Pancreas (tissue), 10 donors: ENCODE data around the gene CACNA2D3. TPM values are rescaled to one million over a fixed set of nuclear protein-coding genes. Genes with fewer than 3 reads are reported as not detected.

Experiments
- ATAC-seq, 4 donors: fragments of 200-7000 bp; cut with Tn5 transposase; one replicate each; pipeline versions ENCODE4 v1.8.0 to v1.9.1; 2020; ENCODE audit warnings: mild to moderate bottlenecking in 4 of 4, moderate library complexity in 4 of 4
- DNase-seq, 6 donors: peaks; one replicate each; pipeline ENCODE4 v3.0.0-alpha.2; 2020
- FAIRE-seq: peaks from 2 replicates; lab custom pipeline; 2012; peaks lifted over from hg19 to GRCh38; lab: Jason Lieb, UNC
- H3K27ac ChIP-seq, 4 donors: fragments of 200-600 bp; sonication (generic); 1 replicate in 3 of 4; 2 replicates in 1 of 4; pipeline versions ENCODE4 v1.5.0 to v1.8.0; 2020
- H3K27me3 ChIP-seq, 4 donors: fragments of 200-600 bp; one replicate each; pipeline ENCODE4 v1.8.0; 2021
- H3K36me3 ChIP-seq, 3 donors: fragments of 200-600 bp; sonication (generic) in 1 of 3; one replicate each; pipeline versions ENCODE4 v1.5.0 to v1.8.0; 2020 to 2021
- H3K4me1 ChIP-seq, 3 donors: fragments of 200-600 bp; one replicate each; pipeline ENCODE4 v1.8.0; 2021
- H3K4me3 ChIP-seq, 4 donors: fragments of 200-600 bp; sonication (generic) in 2 of 4; one replicate each; pipeline versions ENCODE4 v1.5.0 to v1.8.0; 2020 to 2021
- H3K9me3 ChIP-seq, 4 donors: fragments of 200-600 bp; one replicate each; pipeline ENCODE4 v1.8.0; 2021
- WGBS, 2 donors: extraction: QIAGEN DNeasy Blood & Tissue Kit; methylation state at CpG; one replicate each; pipeline ENCODE4 v1.1.7; 2013; 5-methylcytosine and 5-hydroxymethylcytosine counted together
- intact Hi-C, 3 donors: fragments of 100-400 bp; cut with DNase I; formaldehyde crosslinking; loops; one replicate each; pipeline versions ENCODE4 v1.11.1 to v1.14.2; 2022
- polyA plus RNA-seq, 2 donors: library from polyadenylated mRNA; stranded (reverse); fragments of 200-250 nt; gene quantifications; one replicate each; pipeline ENCODE4 v1.2.3, GENCODE V29; 2013
- total RNA-seq, 6 donors: library from RNA; stranded (reverse); fragmentation: NEBNext Ultra II Directional in 4 of 6; extraction: Animal tissue kit (Norgen Biotek cat#: 25700) in 4 of 6; gene quantifications; one replicate each; pipeline versions ENCODE4 v1.2.1 to v1.2.4, GENCODE V29; 2021 to 2023
- TF ChIP-seq, protein P1 (sequence below), 4 donors: fragments of 200-600 bp; sonication (generic) in 3 of 4; IDR thresholded peaks; one replicate each; pipeline versions ENCODE4 v1.5.0 to v1.8.0; 2021; ENCODE audit warnings: antibody characterized with exemption in 4 of 4
- donor health status: healthy with polysubstance abuse.
- donor health status: DM: no; HTN: no; CAD: no; lungs with moderate emphysema.
- donor health status: DM: no; HTN: no; CAD: no.
- donor health status: control.
- donor health status: control.
- donor health status: Bipolar disorder and iron deficiency.
- donor health status: DM: yes; HTN: yes; CAD: no.
- donor health status: DM: no; HTN: no; CAD: no.
- donor health status: DM: no; HTN: no; CAD: no.
- donor health status: DM: yes; HTN: yes; CAD: no.

The CACNA2D3 gene
- total and polyA plus RNA-seq, 8 donors: 0.19 to 0.75 (median 0.37) TPM; not detected in 2

DNA sequence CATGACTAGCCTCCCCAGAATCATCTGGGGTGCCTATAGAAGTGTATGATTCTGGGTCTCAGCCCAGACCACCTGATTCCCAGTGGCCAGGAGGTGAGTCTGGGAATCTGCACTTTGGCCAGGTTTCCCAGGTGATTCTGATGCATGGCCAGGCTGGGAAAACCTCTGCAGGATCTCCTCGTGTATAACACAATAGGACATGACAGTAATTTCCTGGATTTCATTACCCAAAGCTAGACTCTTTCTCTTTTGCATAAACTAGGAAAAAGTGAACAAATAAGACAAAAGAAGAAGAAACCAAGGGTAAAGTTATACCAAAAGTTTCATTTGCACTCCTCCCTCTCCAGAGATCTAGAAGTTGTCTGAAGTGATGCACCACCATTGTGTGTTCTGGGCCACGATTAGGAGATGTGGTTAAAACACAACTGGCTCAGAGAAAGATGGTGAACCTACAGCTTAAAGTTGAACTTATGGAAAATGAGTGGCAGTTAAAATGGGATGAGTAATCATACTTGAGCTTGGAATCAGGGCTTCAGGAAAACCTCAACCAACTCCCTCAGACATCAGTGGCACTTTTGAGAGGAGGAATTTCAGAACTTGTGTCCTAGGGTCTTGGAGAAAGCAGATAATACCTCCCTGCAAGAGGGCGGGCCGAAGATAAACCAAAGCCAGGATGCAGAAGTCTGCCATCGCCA is 914.7 kb downstream of the CACNA2D3 start:
- H3K9me3 ChIP-seq: no peaks in the 10 kb centered on the region
- DNase-seq: no peak
- H3K27ac ChIP-seq: no peak overlapping the region
- WGBS, 2 donors: 51 to 68% methylated on average over 5 of the region's 5 CpGs
- TF ChIP-seq, protein P1, sequence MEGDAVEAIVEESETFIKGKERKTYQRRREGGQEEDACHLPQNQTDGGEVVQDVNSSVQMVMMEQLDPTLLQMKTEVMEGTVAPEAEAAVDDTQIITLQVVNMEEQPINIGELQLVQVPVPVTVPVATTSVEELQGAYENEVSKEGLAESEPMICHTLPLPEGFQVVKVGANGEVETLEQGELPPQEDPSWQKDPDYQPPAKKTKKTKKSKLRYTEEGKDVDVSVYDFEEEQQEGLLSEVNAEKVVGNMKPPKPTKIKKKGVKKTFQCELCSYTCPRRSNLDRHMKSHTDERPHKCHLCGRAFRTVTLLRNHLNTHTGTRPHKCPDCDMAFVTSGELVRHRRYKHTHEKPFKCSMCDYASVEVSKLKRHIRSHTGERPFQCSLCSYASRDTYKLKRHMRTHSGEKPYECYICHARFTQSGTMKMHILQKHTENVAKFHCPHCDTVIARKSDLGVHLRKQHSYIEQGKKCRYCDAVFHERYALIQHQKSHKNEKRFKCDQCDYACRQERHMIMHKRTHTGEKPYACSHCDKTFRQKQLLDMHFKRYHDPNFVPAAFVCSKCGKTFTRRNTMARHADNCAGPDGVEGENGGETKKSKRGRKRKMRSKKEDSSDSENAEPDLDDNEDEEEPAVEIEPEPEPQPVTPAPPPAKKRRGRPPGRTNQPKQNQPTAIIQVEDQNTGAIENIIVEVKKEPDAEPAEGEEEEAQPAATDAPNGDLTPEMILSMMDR (IDR thresholded peaks at IDR 0.05): no peak
- no peaks in the 10 kb centered on the region for H3K4me1 ChIP-seq
- no peak for ATAC-seq
- H3K4me3 ChIP-seq: no peak overlapping the region
- H3K36me3 ChIP-seq: no peaks in the 10 kb centered on the region
- no peaks in the 10 kb centered on the region for H3K27me3 ChIP-seq
- no peak for FAIRE-seq
- intact Hi-C loops: no loop called here

DNA sequence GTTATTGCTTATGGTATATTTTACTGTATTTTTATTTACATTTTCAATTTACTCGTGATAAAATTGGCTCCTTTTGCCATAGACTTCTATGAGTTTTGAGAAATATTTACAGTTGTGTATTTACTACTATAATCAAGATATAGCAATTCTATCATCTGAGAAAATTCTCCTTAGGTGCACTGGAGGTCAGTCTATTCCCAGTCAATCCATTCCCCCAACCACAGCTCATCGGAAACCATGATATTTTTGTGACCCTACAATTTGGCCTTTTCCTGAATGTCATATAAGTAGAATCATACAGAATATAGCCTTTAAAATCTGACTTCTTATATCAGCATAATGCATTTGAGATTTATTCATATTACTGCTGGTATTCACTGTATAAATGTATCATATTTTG is 920.2 kb downstream of the CACNA2D3 start:
- Histone ChIP-seq H3K27ac (no peak overlapping the region), H3K4me3 (no peak overlapping the region), H3K4me1 (no peaks in the 10 kb centered on the region), H3K9me3 (no peaks in the 10 kb centered on the region), H3K27me3 (no peaks in the 10 kb centered on the region), H3K36me3 (no peaks in the 10 kb centered on the region)
- intact Hi-C loops: no loop called here
- ATAC-seq: no peak
- 44 to 58% methylated on average over 2 of the region's 2 CpGs for WGBS, 2 donors
- FAIRE-seq: no peak
- DNase-seq: no peak
- TF ChIP-seq, protein P1 (IDR thresholded peaks at IDR 0.05): no peak

DNA sequence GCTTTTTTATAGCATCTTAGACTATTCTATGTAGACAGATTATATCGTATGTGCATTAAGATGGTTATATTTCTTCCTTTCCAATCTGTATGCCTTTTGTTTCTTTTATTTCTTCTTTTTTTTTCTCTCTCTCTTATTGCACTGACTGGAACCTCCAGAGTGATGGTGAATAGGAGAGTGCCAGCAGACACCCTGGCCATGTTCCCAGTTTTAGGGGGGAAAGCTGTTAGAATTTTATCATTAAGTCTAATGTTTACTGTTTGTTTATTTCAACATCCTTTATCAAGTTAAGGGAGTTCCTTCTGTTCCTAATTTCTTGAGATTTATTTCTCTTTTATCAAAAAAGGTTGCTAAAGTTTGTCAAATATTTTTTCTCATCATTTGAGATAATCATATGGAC is 922.1 kb downstream of the CACNA2D3 start:
- Histone ChIP-seq H3K4me3 (no peak overlapping the region), H3K9me3 (no peaks in the 10 kb centered on the region), H3K27me3 (no peaks in the 10 kb centered on the region), H3K4me1 (no peaks in the 10 kb centered on the region), H3K27ac (no peak overlapping the region), H3K36me3 (no peaks in the 10 kb centered on the region)
- intact Hi-C loops: no loop called here
- 67 to 71% methylated on average over 1 of the region's 1 CpG for WGBS, 2 donors
- DNase-seq: no peak
- no peak for FAIRE-seq
- ATAC-seq: no peak
- TF ChIP-seq, protein P1 (IDR thresholded peaks at IDR 0.05): no peak

DNA sequence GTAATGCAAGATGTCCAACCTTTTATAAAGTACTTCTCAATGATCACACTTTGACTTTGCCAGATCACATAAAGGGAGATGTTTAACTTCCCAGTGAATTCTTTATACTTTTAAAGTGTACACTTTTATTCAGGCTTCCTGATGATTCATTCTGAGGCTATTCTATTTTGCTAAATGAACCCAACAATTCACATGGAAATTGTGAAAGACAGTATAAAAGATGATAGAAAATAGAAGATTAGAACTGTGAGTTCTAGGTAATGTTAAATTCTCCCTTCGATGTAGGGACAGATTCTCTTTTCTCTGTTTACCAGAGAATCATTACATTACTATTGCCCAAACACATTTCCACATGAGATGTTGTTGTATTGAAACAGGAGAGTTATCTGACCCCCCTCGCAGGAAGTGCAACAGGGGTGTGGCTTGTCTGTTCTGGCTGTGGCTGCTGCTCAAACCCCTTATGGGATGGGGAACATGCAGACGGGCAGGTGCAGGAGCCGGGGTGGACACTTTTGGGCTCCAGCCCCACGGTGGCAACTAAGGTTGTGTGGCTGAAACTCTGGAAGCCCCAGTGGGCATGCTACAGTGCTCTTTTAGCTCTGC is 936.8 kb downstream of the CACNA2D3 start:
- Histone ChIP-seq H3K27ac (no peak overlapping the region), H3K4me3 (no peak overlapping the region), H3K9me3 (no peaks in the 10 kb centered on the region), H3K27me3 (no peaks in the 10 kb centered on the region), H3K4me1 (no peaks in the 10 kb centered on the region), H3K36me3 (no peaks in the 10 kb centered on the region)
- TF ChIP-seq, protein P1 (IDR thresholded peaks at IDR 0.05): no peak
- intact Hi-C loops: no loop called here
- WGBS, 2 donors: 62 to 69% methylated on average over 5 of the region's 5 CpGs
- DNase-seq: no peak
- no peak for FAIRE-seq
- ATAC-seq: no peak
